NCI-H187 (cell line): ENCODE results near the gene SEMA7A.
A peak's percentile ranks its signal among the peaks of the same experiment; 100 is the strongest.

Source experiments
- DNase-seq, 2 experiments: peaks; one replicate each; lab custom pipeline; 2025; lab: John Stamatoyannopoulos, UW

The SEMA7A gene

GRCh38 chr15:74451861-74452835 lies 18.4 kb upstream of the SEMA7A start:
- peak in 1 of 2 experiments; percentile 21 for DNase-seq

GRCh38 chr15:74451322-74451721 lies 17.6 kb upstream of the SEMA7A start:
- no peak for DNase-seq

- no peak for DNase-seq
These were observed 16.0 kb upstream of the SEMA7A start for GRCh38 chr15:74449643-74450205.

- DNase-seq, result no peak
These were observed 15.3 kb upstream of the SEMA7A start for GRCh38 chr15:74449095-74449494.

- no peak for DNase-seq
These were observed 12.3 kb upstream of the SEMA7A start for GRCh38 chr15:74445816-74446763.

- DNase-seq, result no peak
These were observed 10.6 kb upstream of the SEMA7A start for GRCh38 chr15:74444106-74445062.

GRCh38 chr15:74443100-74443909 lies 9.5 kb upstream of the SEMA7A start:
- no peak for DNase-seq

- DNase-seq, result no peak
These were observed 8.8 kb upstream of the SEMA7A start for GRCh38 chr15:74442604-74443003.

GRCh38 chr15:74442063-74442462 lies 8.3 kb upstream of the SEMA7A start:
- DNase-seq, result no peak

GRCh38 chr15:74441248-74441941 lies 7.6 kb upstream of the SEMA7A start:
- no peak for DNase-seq

- peak; percentile 33 to 40 for DNase-seq
These were observed 5.1 kb upstream of the SEMA7A start for GRCh38 chr15:74438721-74439316.

- no peak for DNase-seq
These were observed 4.4 kb upstream of the SEMA7A start for GRCh38 chr15:74438206-74438605.

GRCh38 chr15:74434263-74435136 lies 742 bp upstream of the SEMA7A start:
- DNase-seq, result no peak

- DNase-seq, result no peak
These were observed 678 bp downstream of the SEMA7A start for GRCh38 chr15:74432968-74433591.

GRCh38 chr15:74432271-74432967 lies 1.3 kb downstream of the SEMA7A start:
- DNase-seq, result no peak

GRCh38 chr15:74431645-74432044 lies 2.1 kb downstream of the SEMA7A start:
- no peak for DNase-seq

- no peak for DNase-seq
These were observed 2.6 kb downstream of the SEMA7A start for GRCh38 chr15:74431116-74431515.
